MCF 10A (cell line): ENCODE data around the gene RAPH1. TPM values are rescaled to one million over a fixed set of nuclear protein-coding genes. Genes with fewer than 3 reads are reported as not detected.

ENCODE experiments used
- BruUV-seq: library from RNA; stranded (reverse); fragments of 400-500 nt; replicated peaks from 2 replicates; lab custom pipeline; 2021; lab: Mats Ljungman, UMichigan
- CTCF ChIA-PET: fragments of 300-600 bp; sonication (Branson Sonifier 250); formaldehyde crosslinking; extraction: SDS; loops from one replicate; lab custom pipeline; 2021; ENCODE audit warnings: antibody characterized with exemption, inconsistent platforms; lab: Yijun Ruan, JAX
- POLR2A ChIA-PET: fragments of 300-600, 350-650 bp; sonication (Branson Sonifier 250); formaldehyde crosslinking; extraction: SDS; loops from one replicate; lab custom pipeline; 2020; ENCODE audit warnings: antibody characterized with exemption, inconsistent platforms; lab: Yijun Ruan, JAX
- DNase-seq: peaks from one replicate; pipeline ENCODE4 v3.0.0-alpha.2; 2018; ENCODE audit not compliant: unreplicated experiment
- H3K27ac Mint-ChIP-seq: one replicate; pipeline ENCODE4 v1.8.0; 2022; ENCODE audit warnings: mild to moderate bottlenecking, low read depth, mixed read lengths; ENCODE audit not compliant: unreplicated experiment
- H3K27me3 Mint-ChIP-seq: one replicate; pipeline ENCODE4 v1.8.0; 2022; ENCODE audit warnings: mixed read lengths; ENCODE audit not compliant: insufficient read depth, unreplicated experiment
- H3K36me3 Mint-ChIP-seq: one replicate; pipeline ENCODE4 v1.8.0; 2022; ENCODE audit warnings: mild to moderate bottlenecking, moderate library complexity, mixed read lengths; ENCODE audit not compliant: insufficient read depth, unreplicated experiment
- H3K4me1 Mint-ChIP-seq: one replicate; pipeline ENCODE4 v1.8.0; 2022; ENCODE audit warnings: mixed read lengths; ENCODE audit not compliant: insufficient read depth, unreplicated experiment
- H3K4me3 Mint-ChIP-seq: one replicate; pipeline ENCODE4 v1.8.0; 2022; ENCODE audit warnings: mild to moderate bottlenecking, moderate library complexity, mixed read lengths; ENCODE audit not compliant: unreplicated experiment
- H3K9me3 Mint-ChIP-seq: one replicate; pipeline ENCODE4 v1.8.0; 2022; ENCODE audit warnings: mixed read lengths; ENCODE audit not compliant: unreplicated experiment
- CTCF ChIP-seq: fragments of 200-600 bp; IDR thresholded peaks from one replicate; pipeline ENCODE4 v1.8.0; 2022; ENCODE audit warnings: antibody characterized with exemption, mild to moderate bottlenecking; ENCODE audit not compliant: unreplicated experiment
- intact Hi-C: fragments of 100-400 bp; cut with micrococcal nuclease; formaldehyde crosslinking; loops from 2 replicates; pipeline ENCODE4 v1.14.1; 2022
- total RNA-seq: library from RNA; stranded (reverse); gene quantifications from 2 replicates; pipeline ENCODE4 v1.2.3, GENCODE V29; 2022

The RAPH1 gene
- total RNA-seq, 1 experiment from 2014 or later = 79.8 TPM

GRCh38 chr2:203550266-203550665, 15.2 kb upstream of the RAPH1 start:
- no peak for TF ChIP-seq CTCF
- H3K9me3 Mint-ChIP-seq = no peaks in the 10 kb centered on the region
- H3K27ac Mint-ChIP-seq = no peak overlapping the region
- intact Hi-C loops = no loop called here
- H3K27me3 Mint-ChIP-seq = no peaks in the 10 kb centered on the region
- no peaks in the 10 kb centered on the region for H3K36me3 Mint-ChIP-seq
- no peak overlapping the region for H3K4me3 Mint-ChIP-seq
- ChIA-PET POLR2A (interaction anchor here (0.7 kb wide), 1 partner anchor 10 kb away, joined by 3 read pairs; no protein-coding TSS in a partner anchor), CTCF (no interaction called here)
- no peak for DNase-seq
- no TSS peak for BruUV-seq
- no peaks in the 10 kb centered on the region for H3K4me1 Mint-ChIP-seq

- no peak for DNase-seq
- CTCF ChIA-PET = interaction anchor here (0.7 kb wide), 2 partner anchors 46 to 231 kb away, joined by 3 read pairs; no protein-coding TSS in a partner anchor
- Mint-ChIP-seq H3K27me3 (no peaks in the 10 kb centered on the region), H3K9me3 (no peaks in the 10 kb centered on the region), H3K27ac (no peak overlapping the region), H3K4me1 (no peaks in the 10 kb centered on the region), H3K36me3 (no peaks in the 10 kb centered on the region), H3K4me3 (no peak overlapping the region)
- POLR2A ChIA-PET = interaction anchor here (0.6 to 0.7 kb wide), 2 partner anchors 152 to 893 kb away, joined by 3 to 5 read pairs; no protein-coding TSS in a partner anchor
- no peak for TF ChIP-seq CTCF
- intact Hi-C loops = no loop called here
- no TSS peak for BruUV-seq
These were observed 14.3 kb upstream of the RAPH1 start for GRCh38 chr2:203549406-203549805.

GRCh38 chr2:203548887-203549286, 13.8 kb upstream of the RAPH1 start:
- POLR2A ChIA-PET = interaction anchor here (0.6 to 0.7 kb wide), 2 partner anchors 153 to 893 kb away, joined by 3 to 5 read pairs; no protein-coding TSS in a partner anchor
- H3K9me3 Mint-ChIP-seq = no peaks in the 10 kb centered on the region
- BruUV-seq = no TSS peak

GRCh38 chr2:203547356-203547755, 12.3 kb upstream of the RAPH1 start:
- H3K27ac Mint-ChIP-seq = no peak overlapping the region
- H3K4me3 Mint-ChIP-seq = no peak overlapping the region
- H3K27me3 Mint-ChIP-seq = no peaks in the 10 kb centered on the region
- ChIA-PET POLR2A (interaction anchor here (1.2 kb wide), 1 partner anchor 12 kb away, joined by 3 read pairs; no protein-coding TSS in a partner anchor), CTCF (interaction anchor here (0.7 kb wide), 1 partner anchor 230 kb away, joined by 3 read pairs; no protein-coding TSS in a partner anchor)
- BruUV-seq = no TSS peak
- H3K4me1 Mint-ChIP-seq = no peaks in the 10 kb centered on the region
- DNase-seq = no peak
- intact Hi-C loops = no loop called here
- H3K36me3 Mint-ChIP-seq = no peaks in the 10 kb centered on the region
- no peak for TF ChIP-seq CTCF
- H3K9me3 Mint-ChIP-seq = no peaks in the 10 kb centered on the region

More at GRCh38 chr2:203548887-203549286, 13.8 kb upstream of the RAPH1 start:
- no peak overlapping the region for H3K4me3 Mint-ChIP-seq
- H3K36me3 Mint-ChIP-seq = no peaks in the 10 kb centered on the region
- no peak overlapping the region for H3K27ac Mint-ChIP-seq
- H3K4me1 Mint-ChIP-seq = no peaks in the 10 kb centered on the region
- H3K27me3 Mint-ChIP-seq = no peaks in the 10 kb centered on the region
- TF ChIP-seq CTCF = no peak
- intact Hi-C loops = no loop called here
- no peak for DNase-seq
- CTCF ChIA-PET = interaction anchor here (0.7 kb wide), 1 partner anchor 46 kb away, joined by 3 read pairs; no protein-coding TSS in a partner anchor
